Right lobe of liver (tissue), 4 donors: ENCODE measurements around the gene OR10J1.

Experiments used
- CTCF ChIP-seq, 4 donors: fragments of 200-600 bp in 3 of 4; fragments of 450-650 bp in 1 of 4; IDR thresholded peaks; one replicate each; pipeline versions ENCODE4 v1.5.1 to v1.8.0; 2016 to 2022; ENCODE audit warnings: antibody characterized with exemption in 4 of 4, mild to moderate bottlenecking in 2 of 4
- POLR2A ChIP-seq: fragments of 450-650 bp; IDR thresholded peaks from one replicate; pipeline ENCODE4 v1.6.1; 2017; ENCODE audit warnings: antibody characterized with exemption, mild to moderate bottlenecking
- donor health status: DM: no; HTN: no; CAD: no.
- donor health status: DM: no; HTN: no; CAD: no.
- donor health status: DM: no; HTN: yes; CAD: no.

- no peak for TF ChIP-seq CTCF (IDR thresholded peaks at IDR 0.05)
- TF ChIP-seq POLR2A = no peak
Measured at GRCh38 chr1:159483501-159483900, 44.0 kb downstream of the OR10J1 start.
